BJ (cell line): ENCODE measurements around the gene LENG8. TPM values are rescaled to one million over a fixed set of nuclear protein-coding genes. Genes with fewer than 3 reads are reported as not detected.
"Not testable (repeated sequence)": the region's sequence is repeated elsewhere in the genome, so short reads cannot be mapped to it uniquely, and the experiment has no call there.

ENCODE experiments used
- CTCF ChIA-PET: fragments of 350-600 bp; formaldehyde crosslinking; extraction: SDS; loops from one replicate; lab custom pipeline; 2021; ENCODE audit warnings: antibody characterized with exemption, inconsistent platforms; lab: Yijun Ruan, JAX
- POLR2A ChIA-PET: fragments of 300-600 bp; sonication (Branson Sonifier 250); formaldehyde crosslinking; extraction: SDS; loops from one replicate; lab custom pipeline; 2021; ENCODE audit warnings: antibody characterized with exemption; lab: Charles Lee
- DNase-seq: peaks from one replicate; pipeline ENCODE4 v3.0.0-alpha.2; 2011; ENCODE audit warnings: low read depth
- H3K27me3 ChIP-seq: 2 replicates; pipeline ENCODE4 v1.6.0; 2011; ENCODE audit warnings: low read length; ENCODE audit not compliant: control insufficient read depth, insufficient read depth
- H3K36me3 ChIP-seq: 2 replicates; pipeline ENCODE4 v1.5.1; 2011; ENCODE audit warnings: low read length; ENCODE audit not compliant: control insufficient read depth, insufficient read depth
- H3K4me3 ChIP-seq: 2 replicates; pipeline ENCODE4 v1.5.1; 2011; ENCODE audit warnings: low read depth, mild to moderate bottlenecking, control low read depth, low read length
- CTCF ChIP-seq: IDR thresholded peaks from 2 replicates; pipeline ENCODE4 v1.5.1; 2011; ENCODE audit warnings: low read depth, mild to moderate bottlenecking, control low read depth, inconsistent platforms, low read length, moderate library complexity; ENCODE audit not compliant: insufficient read depth
- polyA plus RNA-seq: library from polyadenylated mRNA; depleted of rRNA; stranded (reverse); fragments of >200 nt; gene quantifications from 2 replicates; pipeline ENCODE4 v1.2.3, GENCODE V29; 2011

Gene LENG8
- polyA plus RNA-seq, 1 experiment: 39.5 TPM

GRCh38 chr19:54439174-54439851 is 9.7 kb upstream of the LENG8 start:
- Histone ChIP-seq H3K27me3 (no peaks in the 10 kb centered on the region), H3K4me3 (no peak overlapping the region), H3K36me3 (peaks cover 7% of the 10 kb centered on the region)
- CTCF ChIA-PET: interaction anchor here (0.5 to 1.7 kb wide), 10 partner anchors 8 to 532 kb away, joined by 3 to 10 read pairs (median 4); partner anchors contain the start of genes CDC42EP5, LENG8 and LENG9
- no peak for DNase-seq
- POLR2A ChIA-PET: no interaction called here
- peak; percentile 52 for TF ChIP-seq CTCF

GRCh38 chr19:54440641-54441040 is 8.4 kb upstream of the LENG8 start:
- ChIA-PET POLR2A (no interaction called here), CTCF (interaction anchor here (1.1 to 1.4 kb wide), 2 partner anchors 8 to 13 kb away, joined by 3 to 5 read pairs; partner anchors contain the start of gene LENG8)
- Histone ChIP-seq H3K4me3 (no peak overlapping the region), H3K27me3 (no peaks in the 10 kb centered on the region), H3K36me3 (peaks cover 9% of the 10 kb centered on the region)
- no peak for DNase-seq
- TF ChIP-seq CTCF: no peak

GRCh38 chr19:54444737-54445136 is 4.3 kb upstream of the LENG8 start:
- no peak overlapping the region for H3K4me3 ChIP-seq
- POLR2A ChIA-PET: no interaction called here
- no peak for DNase-seq
- H3K27me3 ChIP-seq: no peaks in the 10 kb centered on the region
- TF ChIP-seq CTCF: no peak
- CTCF ChIA-PET: interaction anchor here (0.6 kb wide), 1 partner anchor 230 kb away, joined by 3 read pairs; no protein-coding TSS in a partner anchor
- peaks cover 5% of the 10 kb centered on the region for H3K36me3 ChIP-seq

- POLR2A ChIA-PET, DNase-seq, H3K36me3 ChIP-seq, H3K4me3 ChIP-seq, H3K27me3 ChIP-seq: not testable (repeated sequence)
- CTCF ChIA-PET: interaction anchor here (2.1 kb wide), 1 partner anchor 8 kb away, joined by 10 read pairs; no protein-coding TSS in a partner anchor
These were observed 2.6 kb upstream of the LENG8 start for GRCh38 chr19:54446349-54446748.

GRCh38 chr19:54448040-54448773 is 792 bp upstream of the LENG8 start:
- CTCF ChIA-PET: interaction anchor here (0.7 to 2.1 kb wide), 6 partner anchors 8 to 1509 kb away, joined by 3 to 10 read pairs (median 6); partner anchors contain the start of genes CDC42EP5 and LENG9
- POLR2A ChIA-PET: interaction anchor here (0.8 to 1.0 kb wide), 5 partner anchors 15 to 927 kb away, joined by 3 to 9 read pairs (median 3); partner anchors contain the start of gene LENG9
- Histone ChIP-seq H3K27me3 (no peaks in the 10 kb centered on the region), H3K36me3 (peaks cover 20% of the 10 kb centered on the region), H3K4me3 (peak overlapping the region; percentile 97)
- 0 out of 2 replicates have a peak, but pooled peaks have one; percentile 11 for TF ChIP-seq CTCF
- DNase-seq: no peak
